Cardiac muscle cell (in vitro differentiated cells and primary cell): ENCODE data around the gene TMX2. TPM values are rescaled to one million over a fixed set of nuclear protein-coding genes. Genes with fewer than 3 reads are reported as not detected.

ENCODE experiments used
- DNase-seq, 2 donors: peaks; one replicate each; pipeline versions ENCODE4 v3.0.0 to v3.0.0-alpha.2; 2010 to 2017; ENCODE audit warnings: low read depth in 1 of 2, low spot score in 1 of 2
- H3K27ac ChIP-seq: fragments of 200-600 bp; sonication (generic); 2 replicates; pipeline ENCODE4 v1.5.1; 2016
- H3K27me3 ChIP-seq: fragments of 200-600 bp; sonication (generic); 2 replicates; pipeline ENCODE4 v1.6.0; 2016; ENCODE audit warnings: control low read depth
- H3K36me3 ChIP-seq: fragments of 200-600 bp; sonication (generic); 2 replicates; pipeline ENCODE4 v1.5.1; 2016; ENCODE audit warnings: control low read depth
- H3K4me1 ChIP-seq: fragments of 200-600 bp; sonication (generic); 2 replicates; pipeline ENCODE4 v1.8.1; 2017; ENCODE audit warnings: low read depth, mild to moderate bottlenecking, mixed run types
- H3K4me3 ChIP-seq: fragments of 200-600 bp; sonication (generic); 2 replicates; pipeline ENCODE4 v1.5.1; 2016; ENCODE audit warnings: mild to moderate bottlenecking
- H3K9me3 ChIP-seq: fragments of 200-600 bp; sonication (generic); 2 replicates; pipeline ENCODE4 v1.5.1; 2017; ENCODE audit warnings: low read depth, mild to moderate bottlenecking, control low read depth
- CTCF ChIP-seq: IDR thresholded peaks from 2 replicates; pipeline ENCODE4 v1.5.1; 2012; ENCODE audit warnings: low read depth, mild to moderate bottlenecking, low read length
- polyA plus RNA-seq: library from polyadenylated mRNA; unstranded; fragments of >200 nt; fragmentation: Nextera tagmentation; extraction: Ambion mirVana; gene quantifications from 2 replicates; pipeline ENCODE4 v1.2.1, GENCODE V29; 2016
- total RNA-seq: library from RNA; depleted of rRNA; stranded (reverse); fragments of >200 nt; gene quantifications from 2 replicates; pipeline ENCODE4 v1.2.3, GENCODE V29; 2016

The TMX2 gene
- total and polyA plus RNA-seq, 2 experiments from 2014 or later = 49.6 to 140 TPM

- H3K27me3 ChIP-seq = no peaks in the 10 kb centered on the region
- no peak for TF ChIP-seq CTCF
- no peaks in the 10 kb centered on the region for H3K9me3 ChIP-seq
- H3K4me3 ChIP-seq = no peak overlapping the region
- H3K36me3 ChIP-seq = peaks cover 17% of the 10 kb centered on the region
- peaks cover 22% of the 10 kb centered on the region for H3K4me1 ChIP-seq
- no peak for DNase-seq
- H3K27ac ChIP-seq = peak overlapping the region; percentile 76
Measured at GRCh38 chr11:57788703-57789088, 76.3 kb downstream of the TMX2 start.

Other genes with a start within 250 kb of the TMX2 start
- gene SLC43A1, start 196.9 kb upstream of the TMX2 start, total RNA-seq = 13.3 and 24.6 TPM in 2 replicates
- 11.2 and 23.7 TPM in 2 replicates for gene SLC43A1, start 196.9 kb upstream of the TMX2 start, polyA plus RNA-seq
- gene TIMM10, start 181.8 kb upstream of the TMX2 start, total RNA-seq = 32.6 and 45.1 TPM in 2 replicates
- gene TIMM10, start 181.8 kb upstream of the TMX2 start, polyA plus RNA-seq = 57.3 and 64.7 TPM in 2 replicates
- 0.11 TPM in 1 of 2 replicates, not detected in the other for gene SMTNL1, start 175.0 kb upstream of the TMX2 start, total RNA-seq
- 0.47 and 0.89 TPM in 2 replicates for gene SMTNL1, start 175.0 kb upstream of the TMX2 start, polyA plus RNA-seq
- 113 and 129 TPM in 2 replicates for gene UBE2L6, start 144.9 kb upstream of the TMX2 start, total RNA-seq
- gene UBE2L6, start 144.9 kb upstream of the TMX2 start, polyA plus RNA-seq = 158 and 231 TPM in 2 replicates
- gene SERPING1, start 114.9 kb upstream of the TMX2 start, total RNA-seq = 42.8 and 51.9 TPM in 2 replicates
- gene SERPING1, start 114.9 kb upstream of the TMX2 start, polyA plus RNA-seq = 80.7 and 123 TPM in 2 replicates
- gene YPEL4, start 62.7 kb upstream of the TMX2 start, total RNA-seq = 0.70 and 1.3 TPM in 2 replicates
- gene YPEL4, start 62.7 kb upstream of the TMX2 start, polyA plus RNA-seq = 1.1 and 2.1 TPM in 2 replicates
- gene CLP1, start 54.8 kb upstream of the TMX2 start, total RNA-seq = 16.5 and 17.2 TPM in 2 replicates
- gene CLP1, start 54.8 kb upstream of the TMX2 start, polyA plus RNA-seq = 16.7 and 17.9 TPM in 2 replicates
- 30.9 and 36.8 TPM in 2 replicates for gene ZDHHC5, start 44.5 kb upstream of the TMX2 start, total RNA-seq
- 24.9 and 32.1 TPM in 2 replicates for gene ZDHHC5, start 44.5 kb upstream of the TMX2 start, polyA plus RNA-seq
- gene MED19, start 378 bp upstream of the TMX2 start, total RNA-seq = 20.2 and 48.4 TPM in 2 replicates
- gene MED19, start 378 bp upstream of the TMX2 start, polyA plus RNA-seq = 33.7 and 37.0 TPM in 2 replicates
- 311 and 358 TPM in 2 replicates for gene SELENOH, start 28.9 kb downstream of the TMX2 start, total RNA-seq
- 257 and 289 TPM in 2 replicates for gene SELENOH, start 28.9 kb downstream of the TMX2 start, polyA plus RNA-seq
- not detected in 2 replicates for gene BTBD18, start 39.2 kb downstream of the TMX2 start, total RNA-seq
- 1.5 and 2.4 TPM in 2 replicates for gene BTBD18, start 39.2 kb downstream of the TMX2 start, polyA plus RNA-seq
- gene CTNND1, start 49.2 kb downstream of the TMX2 start, total RNA-seq = 125 and 153 TPM in 2 replicates
- gene CTNND1, start 49.2 kb downstream of the TMX2 start, polyA plus RNA-seq = 95.4 and 125 TPM in 2 replicates